Mesenchymal stem cell (in vitro differentiated cells and primary cell): ENCODE data around the gene GRAMD1B.

Experiments used
- DNase-seq: peaks from one replicate; pipeline ENCODE4 v3.0.0-alpha.2; 2013
- H2AFZ ChIP-seq: one replicate; pipeline ENCODE4 v1.6.1; 2013; ENCODE audit warnings: low read depth, mild to moderate bottlenecking, control low read depth, inconsistent platforms, low read length, moderate library complexity
- H2AK5ac ChIP-seq: 2 replicates; pipeline ENCODE4 v1.6.1; 2013; ENCODE audit warnings: low read length, moderate library complexity, mild to moderate bottlenecking, inconsistent platforms; ENCODE audit not compliant: severe bottlenecking
- H2BK120ac ChIP-seq: one replicate; pipeline ENCODE4 v1.6.1; 2013; ENCODE audit warnings: low read depth, mild to moderate bottlenecking, inconsistent platforms, low read length, moderate library complexity
- H2BK12ac ChIP-seq, 2 experiments: one replicate each; pipeline ENCODE4 v1.6.1; 2013; ENCODE audit warnings: inconsistent platforms in 2 of 2, low read length in 2 of 2, mild to moderate bottlenecking in 2 of 2, moderate library complexity in 2 of 2, control low read depth in 1 of 2
- H2BK15ac ChIP-seq: one replicate; pipeline ENCODE4 v1.6.1; 2013; ENCODE audit warnings: mild to moderate bottlenecking, low read depth, inconsistent platforms; ENCODE audit not compliant: poor library complexity, severe bottlenecking
- H2BK5ac ChIP-seq: 2 replicates; pipeline ENCODE4 v1.6.1; 2013; ENCODE audit warnings: low read depth, mild to moderate bottlenecking, low read length, control low read depth, inconsistent platforms; ENCODE audit not compliant: poor library complexity, severe bottlenecking
- H3K14ac ChIP-seq, 2 experiments: one replicate each; pipeline ENCODE4 v1.6.1; 2013; ENCODE audit warnings: inconsistent platforms in 2 of 2, low read length in 2 of 2, control low read depth in 1 of 2, mild to moderate bottlenecking in 1 of 2, moderate library complexity in 1 of 2
- H3K18ac ChIP-seq, 2 experiments: one replicate each; pipeline ENCODE4 v1.6.1; 2013; ENCODE audit warnings: inconsistent platforms in 2 of 2, low read length in 2 of 2, control low read depth in 1 of 2, low read depth in 1 of 2, mild to moderate bottlenecking in 1 of 2
- H3K23ac ChIP-seq, 2 experiments: one replicate each; pipeline ENCODE4 v1.6.1; 2013; ENCODE audit warnings: inconsistent platforms in 2 of 2, low read length in 2 of 2, mild to moderate bottlenecking in 2 of 2, moderate library complexity in 2 of 2, control low read depth in 1 of 2
- H3K27ac ChIP-seq: 2 replicates; pipeline ENCODE4 v1.5.1; 2013; ENCODE audit warnings: mild to moderate bottlenecking, moderate library complexity, low read length, control low read depth, inconsistent platforms; ENCODE audit not compliant: poor library complexity, severe bottlenecking
- H3K27me3 ChIP-seq, 2 experiments: 2 replicates each; pipeline versions ENCODE4 v1.6.1 to v1.7.0; 2013; ENCODE audit warnings: low read length in 2 of 2, mild to moderate bottlenecking in 2 of 2, moderate library complexity in 2 of 2, control low read depth in 1 of 2, inconsistent platforms in 1 of 2; ENCODE audit not compliant: control insufficient read depth in 1 of 2, insufficient read depth in 1 of 2
- H3K36me3 ChIP-seq, 2 experiments: 2 replicates each; pipeline versions ENCODE4 v1.6.1 to v1.7.0; 2013; ENCODE audit warnings: low read length in 2 of 2, control low read depth in 1 of 2, inconsistent platforms in 1 of 2, low read depth in 1 of 2, mild to moderate bottlenecking in 1 of 2; ENCODE audit not compliant: insufficient read depth in 2 of 2, control insufficient read depth in 1 of 2
- H3K4ac ChIP-seq, 2 experiments: one replicate each; pipeline ENCODE4 v1.6.1; 2013; ENCODE audit warnings: inconsistent platforms in 2 of 2, low read length in 2 of 2, mild to moderate bottlenecking in 2 of 2, moderate library complexity in 2 of 2, control low read depth in 1 of 2, low read depth in 1 of 2
- H3K4me1 ChIP-seq: 2 replicates; pipeline ENCODE4 v1.6.1; 2013; ENCODE audit warnings: low read depth, low read length, control low read depth; ENCODE audit not compliant: control insufficient read depth, insufficient read depth
- H3K4me2 ChIP-seq: 2 replicates; pipeline ENCODE4 v1.6.1; 2013; ENCODE audit warnings: low read length, mild to moderate bottlenecking, inconsistent platforms; ENCODE audit not compliant: poor library complexity, severe bottlenecking
- H3K4me3 ChIP-seq, 2 experiments: 2 replicates each; pipeline versions ENCODE4 v1.5.1 to v1.7.0; 2013; ENCODE audit warnings: low read length in 2 of 2, mild to moderate bottlenecking in 2 of 2, control low read depth in 1 of 2, low read depth in 1 of 2; ENCODE audit not compliant: insufficient read depth in 1 of 2
- H3K79me1 ChIP-seq: replicated peaks from 2 replicates; pipeline ENCODE4 v1.6.1; 2013; ENCODE audit warnings: mild to moderate bottlenecking, control low read depth, low read length, inconsistent platforms; ENCODE audit not compliant: poor library complexity, severe bottlenecking
- H3K9ac ChIP-seq: 2 replicates; pipeline ENCODE4 v1.7.0; 2013; ENCODE audit warnings: mild to moderate bottlenecking, low read length, moderate library complexity
- H3K9me3 ChIP-seq: 2 replicates; pipeline ENCODE4 v1.7.0; 2013; ENCODE audit warnings: mild to moderate bottlenecking, low read length; ENCODE audit not compliant: control insufficient read depth
- H4K8ac ChIP-seq: one replicate; pipeline ENCODE4 v1.6.1; 2013; ENCODE audit warnings: inconsistent platforms, mild to moderate bottlenecking, low read length, moderate library complexity
- H4K91ac ChIP-seq: one replicate; pipeline ENCODE4 v1.6.1; 2013; ENCODE audit warnings: mild to moderate bottlenecking, low read length, inconsistent platforms
- WGBS: methylation state at CpG from one replicate; pipeline ENCODE4 v1.1.7; 2013; ENCODE audit warnings: mixed read lengths; 5-methylcytosine and 5-hydroxymethylcytosine counted together

GRAMD1B gene

DNA sequence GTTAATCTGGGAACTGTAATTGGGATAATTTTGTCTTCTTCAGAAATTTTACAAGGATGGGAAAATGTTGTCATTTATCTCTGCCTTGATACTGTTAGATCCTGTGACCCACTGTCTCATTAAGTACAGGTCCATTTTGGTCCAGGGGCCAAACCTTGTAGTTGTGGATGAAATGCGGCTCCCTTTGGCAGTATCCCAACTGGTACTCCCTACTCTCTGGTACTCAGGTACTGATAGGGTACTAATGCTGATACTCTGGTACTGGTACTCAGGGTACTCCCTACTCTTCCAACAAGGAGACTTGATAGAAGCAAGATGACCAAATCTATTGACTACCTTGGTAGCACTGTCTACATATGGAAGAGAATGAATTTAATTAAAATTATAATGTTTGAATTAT lies 97.9 kb downstream of the GRAMD1B start:
- Histone ChIP-seq H4K91ac (no peak overlapping the region), H3K4me3 (no peak overlapping the region), H2BK12ac (no peak overlapping the region), H3K4ac (no peak overlapping the region), H3K14ac (no peak overlapping the region), H2BK120ac (no peak overlapping the region), H3K79me1 (no peaks in the 10 kb centered on the region), H3K36me3 (no peaks in the 10 kb centered on the region), H3K27me3 (peaks cover 0 to 8% of the 10 kb centered on the region in 2 experiments), H3K23ac (no peak overlapping the region), H3K4me2 (no peak overlapping the region), H3K9ac (no peak overlapping the region), H4K8ac (no peak overlapping the region), H2BK5ac (no peak overlapping the region), H3K9me3 (no peaks in the 10 kb centered on the region), H2AFZ (no peak overlapping the region), H3K4me1 (no peaks in the 10 kb centered on the region), H3K27ac (no peak overlapping the region), H3K18ac (no peak overlapping the region), H2BK15ac (no peak overlapping the region), H2AK5ac (no peak overlapping the region)
- no peak for DNase-seq
- 83% methylated on average over 1 of the region's 1 CpG for WGBS

GRCh38 chr11:123531325-123531724 lies 101.3 kb downstream of the GRAMD1B start:
- H3K27ac ChIP-seq, result no peak overlapping the region
- no peak for DNase-seq
- H3K14ac ChIP-seq, result no peak overlapping the region
- no peak overlapping the region for H3K9ac ChIP-seq
- H3K27me3 ChIP-seq, result no peaks in the 10 kb centered on the region
- H3K4ac ChIP-seq, result no peak overlapping the region
- no peak overlapping the region for H3K23ac ChIP-seq
- H2BK5ac ChIP-seq, result no peak overlapping the region
- 93% methylated on average over 6 of the region's 7 CpGs for WGBS
- peaks cover 1% of the 10 kb centered on the region for H3K4me1 ChIP-seq
- no peak overlapping the region for H3K4me3 ChIP-seq
- no peak overlapping the region for H2BK12ac ChIP-seq
- no peak overlapping the region for H2AK5ac ChIP-seq
- H4K8ac ChIP-seq, result no peak overlapping the region
- no peak overlapping the region for H2BK120ac ChIP-seq
- H4K91ac ChIP-seq, result no peak overlapping the region
- H3K79me1 ChIP-seq, result no peaks in the 10 kb centered on the region
- no peaks in the 10 kb centered on the region for H3K9me3 ChIP-seq
- H3K4me2 ChIP-seq, result no peak overlapping the region
- H3K18ac ChIP-seq, result no peak overlapping the region
- no peak overlapping the region for H2AFZ ChIP-seq
- H3K36me3 ChIP-seq, result no peaks in the 10 kb centered on the region
- no peak overlapping the region for H2BK15ac ChIP-seq

- Histone ChIP-seq H2BK12ac (no peak overlapping the region), H3K27me3 (no peaks in the 10 kb centered on the region), H2BK5ac (no peak overlapping the region), H2BK120ac (no peak overlapping the region), H4K91ac (no peak overlapping the region), H2BK15ac (no peak overlapping the region), H3K4ac (no peak overlapping the region), H2AK5ac (no peak overlapping the region), H3K4me3 (no peak overlapping the region), H3K14ac (no peak overlapping the region), H2AFZ (no peak overlapping the region), H3K18ac (peak overlapping the region in 1 of 2 experiments; percentile 38), H4K8ac (no peak overlapping the region), H3K9ac (no peak overlapping the region), H3K4me2 (no peak overlapping the region), H3K9me3 (no peaks in the 10 kb centered on the region), H3K23ac (no peak overlapping the region), H3K36me3 (no peaks in the 10 kb centered on the region), H3K79me1 (no peaks in the 10 kb centered on the region), H3K4me1 (peaks cover 1% of the 10 kb centered on the region), H3K27ac (no peak overlapping the region)
- DNase-seq, result no peak
- WGBS, result 85% methylated on average over 3 of the region's 4 CpGs
Measured at GRCh38 chr11:123532131-123532530, 102.1 kb downstream of the GRAMD1B start.

DNA sequence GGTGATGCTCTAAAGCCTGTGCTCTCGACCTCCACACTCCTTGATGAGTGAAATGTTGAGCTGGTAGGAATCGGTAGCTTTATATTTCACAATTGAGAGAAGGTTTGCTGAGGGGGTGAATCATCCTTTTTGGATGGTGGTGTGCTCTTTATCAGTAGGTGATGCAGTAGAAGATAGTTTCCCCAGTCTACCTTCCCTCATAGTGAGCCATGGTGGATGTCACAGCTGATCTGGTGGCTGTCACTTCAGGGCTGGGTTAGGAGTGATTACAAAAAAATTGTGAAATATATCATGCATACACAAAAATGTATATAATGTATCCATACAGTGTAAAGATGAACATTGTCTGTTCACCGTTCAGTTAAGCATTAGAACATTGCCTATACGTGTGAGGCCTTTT lies 105.3 kb downstream of the GRAMD1B start:
- Histone ChIP-seq H3K27ac (no peak overlapping the region), H2BK15ac (no peak overlapping the region), H3K36me3 (no peaks in the 10 kb centered on the region), H3K9me3 (no peaks in the 10 kb centered on the region), H2AFZ (no peak overlapping the region), H3K4me3 (no peak overlapping the region), H3K18ac (no peak overlapping the region), H3K79me1 (no peaks in the 10 kb centered on the region), H2BK12ac (no peak overlapping the region), H2BK120ac (no peak overlapping the region), H2AK5ac (no peak overlapping the region), H3K27me3 (no peaks in the 10 kb centered on the region), H3K9ac (no peak overlapping the region), H4K91ac (no peak overlapping the region), H3K4ac (no peak overlapping the region), H3K14ac (no peak overlapping the region), H3K4me2 (no peak overlapping the region), H3K23ac (no peak overlapping the region), H3K4me1 (peaks cover 1% of the 10 kb centered on the region), H4K8ac (no peak overlapping the region), H2BK5ac (no peak overlapping the region)
- no peak for DNase-seq
- 93% methylated on average over 4 of the region's 4 CpGs for WGBS
